ENCODE measurements around the gene OSBPL10. TPM values are rescaled to one million over a fixed set of nuclear protein-coding genes. Genes with fewer than 3 reads are reported as not detected.

OSBPL10 gene
- total RNA-seq, 1 experiment from 2014 or later: 3.7 TPM

- H3K36me3 ChIP-seq: no peaks in the 10 kb centered on the region
- H3K27me3 ChIP-seq: no peaks in the 10 kb centered on the region
- H3K9me3 ChIP-seq: no peaks in the 10 kb centered on the region
- H3K4me3 ChIP-seq: no peak overlapping the region
- DNase-seq: no peak
Observed at GRCh38 chr3:31614162-31614921, 366.7 kb downstream of the OSBPL10 start.

- no peaks in the 10 kb centered on the region for H3K36me3 ChIP-seq
- no peak overlapping the region for H3K4me3 ChIP-seq
- no peaks in the 10 kb centered on the region for H3K9me3 ChIP-seq
- no peak for DNase-seq
- no peaks in the 10 kb centered on the region for H3K27me3 ChIP-seq
Observed at GRCh38 chr3:31613654-31614053, 367.4 kb downstream of the OSBPL10 start.

- H3K36me3 ChIP-seq: no peaks in the 10 kb centered on the region
- DNase-seq: no peak
- H3K9me3 ChIP-seq: no peaks in the 10 kb centered on the region
- no peak overlapping the region for H3K4me3 ChIP-seq
- no peaks in the 10 kb centered on the region for H3K27me3 ChIP-seq
Observed at GRCh38 chr3:31613177-31613576, 367.9 kb downstream of the OSBPL10 start.

Other genes with a start within 250 kb of the OSBPL10 start
- gene ZNF860, start 488 bp upstream of the OSBPL10 start, total RNA-seq (2014; rRNA removed; shearing (Covaris generic); ENCODE audit: low replicate concordance): not detected in 2 replicates
- 12.0 and 12.9 TPM in 2 replicates for gene GPD1L, start 125.4 kb upstream of the OSBPL10 start, total RNA-seq (2014; rRNA removed; shearing (Covaris generic); ENCODE audit: low replicate concordance)

Measured in MG63 (cell line).